Measurements from ENCODE around the gene MYRF. TPM values are rescaled to one million over a fixed set of nuclear protein-coding genes. Genes with fewer than 3 reads are reported as not detected.

The MYRF gene
- polyA plus RNA-seq, 10 donors: 0.48 to 2.2 (median 1.1) TPM

GRCh38 chr11:61739413-61739812 is 13.0 kb upstream of the MYRF start:
- no peak for DNase-seq

- DNase-seq: no peak
Observed at GRCh38 chr11:61739966-61740365, 12.5 kb upstream of the MYRF start.

GRCh38 chr11:61742391-61742790 is 10.0 kb upstream of the MYRF start:
- no peak for DNase-seq

GRCh38 chr11:61743486-61744095 is 8.8 kb upstream of the MYRF start:
- no peak for DNase-seq

GRCh38 chr11:61744181-61744580 is 8.3 kb upstream of the MYRF start:
- DNase-seq: no peak

GRCh38 chr11:61744609-61745156 is 7.8 kb upstream of the MYRF start:
- no peak for DNase-seq

- peak in 1 of 3 donors; percentile 56 for DNase-seq
Observed at GRCh38 chr11:61745781-61746441, 6.5 kb upstream of the MYRF start.

GRCh38 chr11:61746442-61747191 is 5.8 kb upstream of the MYRF start:
- DNase-seq: no peak

- DNase-seq: peak; percentile 32 to 79 (median 64)
Observed at GRCh38 chr11:61747192-61747966, 5.1 kb upstream of the MYRF start.

GRCh38 chr11:61747967-61748285 is 4.5 kb upstream of the MYRF start:
- DNase-seq: no peak

GRCh38 chr11:61749591-61750217 is 2.7 kb upstream of the MYRF start:
- DNase-seq: peak in 1 of 3 donors; percentile 64

GRCh38 chr11:61750631-61751273 is 1.7 kb upstream of the MYRF start:
- no peak for DNase-seq

- no peak for DNase-seq
Observed at GRCh38 chr11:61751384-61751783, 1.1 kb upstream of the MYRF start.

GRCh38 chr11:61752925-61753521 is 587 bp downstream of the MYRF start:
- DNase-seq: no peak

GRCh38 chr11:61753672-61754071 is 1.2 kb downstream of the MYRF start:
- DNase-seq: no peak

- DNase-seq: no peak
Observed at GRCh38 chr11:61754534-61755482, 2.4 kb downstream of the MYRF start.

GRCh38 chr11:61756147-61756451 is 3.7 kb downstream of the MYRF start:
- DNase-seq: no peak

GRCh38 chr11:61756452-61757212 is 4.2 kb downstream of the MYRF start:
- DNase-seq: no peak
